Neural cell (in vitro differentiated cells): ENCODE results near the gene OTULIN.

Experiments used
- CTCF ChIP-seq: fragments of 450-650 bp; IDR thresholded peaks from 2 replicates; pipeline ENCODE4 v1.5.1; 2014; ENCODE audit warnings: antibody characterized with exemption, mild to moderate bottlenecking, moderate library complexity; ENCODE audit not compliant: poor library complexity, severe bottlenecking
- EP300 ChIP-seq: fragments of 450-650 bp; conservative IDR thresholded peaks from 2 replicates; pipeline ENCODE4 v1.6.1; 2014; ENCODE audit warnings: antibody characterized with exemption, mild to moderate bottlenecking, moderate library complexity; ENCODE audit not compliant: poor library complexity, severe bottlenecking
- EZH2 ChIP-seq: fragments of 200-600, 300-800 bp; shearing (Covaris generic), sonication (generic); IDR thresholded peaks from 2 replicates; pipeline ENCODE4 v1.6.1; 2014; ENCODE audit warnings: antibody characterized with exemption, low read length, borderline replicate concordance, mild to moderate bottlenecking; ENCODE audit not compliant: insufficient read depth, poor library complexity, severe bottlenecking
- POLR2AphosphoS5 ChIP-seq: IDR thresholded peaks from 2 replicates; pipeline ENCODE4 v1.6.1; 2012
- RAD21 ChIP-seq: fragments of 450-650 bp; conservative IDR thresholded peaks from 2 replicates; pipeline ENCODE4 v1.6.1; 2014; ENCODE audit warnings: antibody characterized with exemption, mild to moderate bottlenecking, moderate library complexity
- TAF1 ChIP-seq: IDR thresholded peaks from 2 replicates; pipeline ENCODE4 v1.6.1; 2012; ENCODE audit warnings: low read depth

- no peak for TF ChIP-seq TAF1
- TF ChIP-seq POLR2AphosphoS5: no peak
- no peak for TF ChIP-seq CTCF
- TF ChIP-seq RAD21: no peak
- TF ChIP-seq EZH2: no peak
- no peak for TF ChIP-seq EP300
These were observed 11.8 kb downstream of the OTULIN start for GRCh38 chr5:14676320-14676719.
